Colonic mucosa (tissue), 4 donors: Measurements from ENCODE around the gene TECPR1. TPM values are rescaled to one million over a fixed set of nuclear protein-coding genes. Genes with fewer than 3 reads are reported as not detected.

Experiments
- DNase-seq: peaks from one replicate; pipeline ENCODE4 v3.0.0-alpha.2; 2020
- H3K27ac ChIP-seq: fragments of 200-600 bp; one replicate; pipeline ENCODE4 v1.8.0; 2021
- H3K27me3 ChIP-seq: fragments of 200-600 bp; one replicate; pipeline ENCODE4 v1.8.0; 2021
- H3K36me3 ChIP-seq: fragments of 200-600 bp; one replicate; pipeline ENCODE4 v1.8.0; 2021
- H3K4me1 ChIP-seq: fragments of 200-600 bp; one replicate; pipeline ENCODE4 v1.8.0; 2021; ENCODE audit warnings: mild to moderate bottlenecking
- H3K4me3 ChIP-seq: fragments of 200-600 bp; one replicate; pipeline ENCODE4 v1.8.0; 2021
- H3K9ac ChIP-seq, 2 donors: one replicate each; pipeline ENCODE4 v1.7.0; 2013; ENCODE audit warnings: control low read depth in 2 of 2, low read depth in 2 of 2, low read length in 2 of 2
- H3K9me3 ChIP-seq: fragments of 200-600 bp; one replicate; pipeline ENCODE4 v1.8.0; 2021
- intact Hi-C: fragments of 100-400 bp; cut with DNase I; formaldehyde crosslinking; loops from one replicate; pipeline ENCODE4 v1.14.1; 2022
- total RNA-seq, 2 donors: library from RNA; stranded (reverse); fragmentation: NEBNext Ultra II Directional in 1 of 2; extraction: Animal tissue kit (Norgen Biotek cat#: 25700) in 1 of 2; gene quantifications; one replicate each; pipeline ENCODE4 v1.2.1, GENCODE V29; 2021
- TF ChIP-seq, protein P1 (sequence below): fragments of 200-600 bp; IDR thresholded peaks from one replicate; pipeline ENCODE4 v1.8.0; 2022; ENCODE audit warnings: antibody characterized with exemption, mild to moderate bottlenecking
- donor health status: healthy.
- donor health status: DM: no; HTN: no; CAD: no.
- donor health status: DM: no; HTN: no; CAD: no.

TECPR1 gene
- total RNA-seq, 2 donors from 2014 or later: 20.3 to 44.5 TPM

DNA sequence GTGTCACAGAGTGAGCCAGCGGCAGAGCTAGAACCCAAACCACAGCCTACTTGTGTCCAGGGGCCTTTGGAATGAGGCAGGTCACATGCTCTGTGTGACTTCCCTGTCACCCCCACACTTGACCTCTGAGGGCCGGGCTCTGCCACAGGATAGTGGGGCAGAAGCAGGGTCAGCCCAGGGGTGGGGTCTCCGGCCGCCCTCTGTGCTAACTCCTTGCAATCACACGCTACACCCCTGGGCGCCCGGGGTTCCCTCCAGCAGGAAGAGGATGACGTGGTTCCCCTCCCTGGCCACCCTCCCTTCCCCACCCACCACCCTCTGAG, 19.8 kb downstream of the TECPR1 start:
- intact Hi-C loops: no loop called here
- H3K9ac ChIP-seq: no peak overlapping the region
- TF ChIP-seq, protein P1, sequence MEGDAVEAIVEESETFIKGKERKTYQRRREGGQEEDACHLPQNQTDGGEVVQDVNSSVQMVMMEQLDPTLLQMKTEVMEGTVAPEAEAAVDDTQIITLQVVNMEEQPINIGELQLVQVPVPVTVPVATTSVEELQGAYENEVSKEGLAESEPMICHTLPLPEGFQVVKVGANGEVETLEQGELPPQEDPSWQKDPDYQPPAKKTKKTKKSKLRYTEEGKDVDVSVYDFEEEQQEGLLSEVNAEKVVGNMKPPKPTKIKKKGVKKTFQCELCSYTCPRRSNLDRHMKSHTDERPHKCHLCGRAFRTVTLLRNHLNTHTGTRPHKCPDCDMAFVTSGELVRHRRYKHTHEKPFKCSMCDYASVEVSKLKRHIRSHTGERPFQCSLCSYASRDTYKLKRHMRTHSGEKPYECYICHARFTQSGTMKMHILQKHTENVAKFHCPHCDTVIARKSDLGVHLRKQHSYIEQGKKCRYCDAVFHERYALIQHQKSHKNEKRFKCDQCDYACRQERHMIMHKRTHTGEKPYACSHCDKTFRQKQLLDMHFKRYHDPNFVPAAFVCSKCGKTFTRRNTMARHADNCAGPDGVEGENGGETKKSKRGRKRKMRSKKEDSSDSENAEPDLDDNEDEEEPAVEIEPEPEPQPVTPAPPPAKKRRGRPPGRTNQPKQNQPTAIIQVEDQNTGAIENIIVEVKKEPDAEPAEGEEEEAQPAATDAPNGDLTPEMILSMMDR: no peak
- no peaks in the 10 kb centered on the region for H3K27me3 ChIP-seq
- no peak overlapping the region for H3K27ac ChIP-seq
- no peak overlapping the region for H3K4me3 ChIP-seq
- H3K36me3 ChIP-seq: no peaks in the 10 kb centered on the region
- H3K4me1 ChIP-seq: no peaks in the 10 kb centered on the region
- DNase-seq: no peak
- H3K9me3 ChIP-seq: no peaks in the 10 kb centered on the region

DNA sequence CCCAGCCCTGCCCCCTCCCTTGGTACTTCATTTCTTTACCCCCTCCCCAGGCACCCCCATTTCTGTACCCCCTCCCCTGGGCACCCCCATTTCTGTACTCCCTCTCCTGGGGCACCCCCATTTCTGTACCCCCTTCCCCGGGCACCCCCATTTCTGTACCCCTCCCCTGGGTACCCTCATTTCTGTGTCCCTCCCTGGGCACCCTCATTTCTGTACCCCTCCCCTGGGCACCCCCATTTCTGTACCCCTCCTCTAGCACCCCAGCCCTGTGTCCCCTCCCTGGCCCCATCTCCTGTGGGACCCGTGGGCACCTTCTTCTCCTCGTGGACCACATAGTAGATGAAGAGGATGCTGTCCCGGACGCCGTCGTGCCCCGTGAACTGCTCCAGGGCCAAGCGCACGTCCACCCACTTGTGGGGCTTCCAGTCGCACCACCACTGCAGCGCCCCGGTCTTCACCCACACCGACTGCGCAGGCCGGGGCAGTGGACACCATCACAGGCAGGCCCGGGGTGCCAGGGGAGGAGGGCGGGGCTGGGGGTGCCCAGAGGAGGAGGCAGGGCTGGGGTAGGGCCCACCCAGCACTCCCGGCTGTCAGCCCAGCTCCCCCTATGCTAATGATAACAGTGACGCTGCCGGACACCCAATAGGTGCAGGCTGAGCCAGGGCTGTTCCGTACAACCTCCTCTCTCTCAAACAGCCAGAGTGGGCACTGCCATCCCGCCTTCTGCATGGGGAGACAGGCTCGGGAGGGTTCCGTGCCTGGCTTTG, 20.4 kb downstream of the TECPR1 start:
- no peaks in the 10 kb centered on the region for H3K9me3 ChIP-seq
- H3K4me3 ChIP-seq: no peak overlapping the region
- no peak overlapping the region for H3K9ac ChIP-seq
- intact Hi-C loops: no loop called here
- H3K27me3 ChIP-seq: no peaks in the 10 kb centered on the region
- TF ChIP-seq, protein P1: no peak
- no peaks in the 10 kb centered on the region for H3K4me1 ChIP-seq
- DNase-seq: no peak
- no peaks in the 10 kb centered on the region for H3K36me3 ChIP-seq
- no peak overlapping the region for H3K27ac ChIP-seq

DNA sequence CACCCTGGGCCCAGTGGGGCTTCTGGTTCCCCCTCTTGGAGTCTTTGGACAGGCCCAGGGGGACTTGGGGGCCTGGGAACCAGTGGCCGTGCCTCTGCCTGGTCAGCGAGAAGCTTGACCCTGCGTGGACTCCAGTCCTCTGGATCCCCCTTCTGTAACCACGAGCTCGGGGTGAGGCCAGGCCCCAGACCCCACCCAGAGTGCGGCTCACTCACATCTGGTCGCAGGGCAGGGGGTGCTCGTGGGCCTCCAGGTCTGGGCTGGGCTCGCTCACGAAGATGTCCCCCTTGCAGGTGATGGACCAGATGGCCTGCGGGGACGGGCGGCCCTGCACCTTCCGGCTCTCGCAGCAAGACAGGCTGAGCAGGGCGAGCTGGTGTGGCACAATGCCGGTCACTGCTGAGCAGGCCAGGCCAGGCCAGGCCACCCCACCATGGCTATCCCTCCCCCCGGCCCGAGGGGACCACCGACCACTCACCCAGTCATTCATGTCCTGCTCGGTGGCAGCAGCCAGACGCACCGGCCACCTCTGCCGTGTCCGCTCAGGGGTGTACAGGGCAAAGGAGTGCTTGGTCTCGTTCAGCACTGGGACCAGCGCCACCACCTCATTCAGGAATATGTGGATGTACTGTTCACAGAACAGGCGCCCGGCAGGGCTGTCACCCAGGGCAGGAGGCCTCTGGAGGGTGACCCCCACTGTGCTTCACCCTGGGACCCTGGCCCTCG, 21.1 kb downstream of the TECPR1 start:
- Histone ChIP-seq H3K36me3 (no peaks in the 10 kb centered on the region), H3K4me3 (no peak overlapping the region), H3K4me1 (no peaks in the 10 kb centered on the region), H3K9ac (no peak overlapping the region), H3K9me3 (no peaks in the 10 kb centered on the region), H3K27ac (no peak overlapping the region), H3K27me3 (no peaks in the 10 kb centered on the region)
- TF ChIP-seq, protein P1: no peak
- no peak for DNase-seq
- intact Hi-C loops: no loop called here

DNA sequence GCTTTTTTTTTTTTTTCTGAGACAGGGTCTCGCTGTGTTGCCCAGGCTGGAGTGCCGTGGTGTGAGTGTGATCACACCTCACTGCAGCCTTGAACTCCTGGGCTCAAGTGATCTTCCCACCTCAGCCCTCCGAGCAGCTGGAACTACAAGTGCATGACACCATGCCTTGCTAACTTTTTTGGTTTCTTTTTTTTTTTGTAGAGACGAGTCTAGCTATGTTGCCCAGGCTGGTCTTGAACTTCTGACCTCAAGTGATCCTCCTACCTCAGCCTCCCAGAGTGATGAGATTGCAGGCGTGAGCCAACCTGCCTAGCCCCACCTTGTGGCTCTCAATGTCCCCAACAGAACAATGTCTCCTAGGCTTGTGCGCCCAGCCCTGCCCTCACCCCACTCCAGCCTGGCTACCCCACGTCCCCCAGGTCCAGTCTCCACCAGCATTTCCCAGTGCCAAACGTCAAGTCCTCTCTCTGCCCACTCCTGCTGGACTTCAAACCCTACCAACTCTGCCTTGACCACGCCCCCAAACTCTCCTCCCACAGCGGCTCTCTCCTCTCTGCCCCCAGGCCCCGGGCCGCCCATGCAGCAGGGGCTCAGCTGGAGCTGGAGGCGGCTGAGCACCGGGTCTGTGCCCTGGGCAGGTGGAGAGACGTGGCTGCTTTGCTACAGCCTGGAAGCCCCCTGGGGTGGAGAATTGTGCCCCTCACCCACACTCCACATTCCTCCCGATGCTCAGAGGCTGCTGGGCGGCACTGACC, 21.9 kb downstream of the TECPR1 start:
- Histone ChIP-seq H3K9ac (no peak overlapping the region), H3K27ac (no peak overlapping the region), H3K4me1 (no peaks in the 10 kb centered on the region), H3K36me3 (no peaks in the 10 kb centered on the region), H3K4me3 (no peak overlapping the region), H3K9me3 (no peaks in the 10 kb centered on the region), H3K27me3 (no peaks in the 10 kb centered on the region)
- DNase-seq: no peak
- intact Hi-C loops: no loop called here
- TF ChIP-seq, protein P1: no peak

DNA sequence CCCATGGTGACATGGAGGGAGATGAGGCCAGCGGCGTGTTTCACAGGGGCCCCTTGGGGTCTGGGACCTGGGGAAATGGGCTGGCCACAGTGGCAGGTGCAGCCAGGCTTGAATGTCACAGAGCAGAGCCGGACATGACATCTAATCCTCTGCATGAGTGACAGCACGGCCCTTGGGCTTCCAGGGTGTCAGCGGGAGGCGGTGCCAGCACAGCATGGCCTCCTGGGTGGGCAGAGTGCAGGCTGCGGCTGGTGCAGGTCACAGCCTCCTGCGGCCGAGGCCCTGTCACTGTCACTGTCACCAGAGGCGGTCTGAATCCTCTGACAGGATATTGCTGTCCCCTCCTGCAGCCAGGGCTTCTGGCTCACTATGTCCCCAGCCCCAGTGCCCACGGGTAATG, 22.6 kb downstream of the TECPR1 start:
- intact Hi-C loops: no loop called here
- no peak overlapping the region for H3K4me3 ChIP-seq
- H3K9me3 ChIP-seq: no peaks in the 10 kb centered on the region
- TF ChIP-seq, protein P1: no peak
- no peaks in the 10 kb centered on the region for H3K36me3 ChIP-seq
- no peaks in the 10 kb centered on the region for H3K27me3 ChIP-seq
- no peak overlapping the region for H3K27ac ChIP-seq
- H3K4me1 ChIP-seq: no peaks in the 10 kb centered on the region
- H3K9ac ChIP-seq: no peak overlapping the region
- no peak for DNase-seq
